Measurements from ENCODE around the gene WDTC1. TPM values are rescaled to one million over a fixed set of nuclear protein-coding genes. Genes with fewer than 3 reads are reported as not detected.

Gene WDTC1
- 15.8 and 21.2 TPM in 2 replicates for total RNA-seq

GRCh38 chr1:27234049-27234882 is at the start of gene WDTC1:
Gene WDTC1 (plus strand): TSS chr1:27234632. CDS start chr1:27261055, 26,423 bp downstream.

GRCh38 chr1:27321813-27322568 is 87.6 kb downstream of the WDTC1 start, which contains the start of gene TMEM222:
Gene TMEM222 (plus strand): TSS chr1:27322163. CDS start chr1:27322198, 35 bp downstream.

GRCh38 chr1:27341525-27342252 is 107.3 kb downstream of the WDTC1 start, which contains the start of gene SYTL1:
Gene SYTL1 (plus strand): TSS chr1:27342022. CDS start chr1:27345335, 3,313 bp downstream.

Other genes with a start within 250 kb of the WDTC1 start
- 10.1 and 22.8 TPM in 2 replicates for gene TRNP1, start 240.9 kb upstream of the WDTC1 start, total RNA-seq
- gene TENT5B, start 221.8 kb upstream of the WDTC1 start, total RNA-seq, result 1.1 and 2.0 TPM in 2 replicates
- gene SLC9A1, start 79.5 kb upstream of the WDTC1 start, total RNA-seq, result 10.5 and 20.2 TPM in 2 replicates
- 22.1 and 27.0 TPM in 2 replicates for gene TMEM222, start 87.5 kb downstream of the WDTC1 start, total RNA-seq
- gene SYTL1, start 107.4 kb downstream of the WDTC1 start, total RNA-seq, result under 0.01 and 0.09 TPM in 2 replicates
- gene MAP3K6, start 132.3 kb downstream of the WDTC1 start, total RNA-seq, result 7.8 and 11.2 TPM in 2 replicates
- gene FCN3, start 140.2 kb downstream of the WDTC1 start, total RNA-seq, result 0.72 TPM in 1 of 2 replicates, not detected in the other
- gene CD164L2, start 148.7 kb downstream of the WDTC1 start, total RNA-seq, result not detected in 2 replicates
- gene GPR3, start 158.0 kb downstream of the WDTC1 start, total RNA-seq, result 0.09 and 0.36 TPM in 2 replicates